D721Med (cell line): Measurements from ENCODE around the gene INHA.
A peak's percentile ranks its signal among the peaks of the same experiment; 100 is the strongest.

ENCODE experiments used
- DNase-seq: peaks from one replicate; pipeline ENCODE4 v3.0.0; 2011; ENCODE audit warnings: low spot score; ENCODE audit not compliant: insufficient read length
- FAIRE-seq: peaks from 2 replicates; lab custom pipeline; 2011; peaks lifted over from hg19 to GRCh38; lab: Jason Lieb, UNC
- CTCF ChIP-seq: IDR thresholded peaks from 2 replicates; pipeline ENCODE4 v1.5.1; 2012; ENCODE audit warnings: mild to moderate bottlenecking, control low read depth; ENCODE audit not compliant: insufficient read depth; ENCODE audit errors: missing control alignments

The INHA gene

GRCh38 chr2:219572237-219573001, at the start of gene INHA:
Gene INHA (plus strand): TSS chr2:219572310. CDS start chr2:219572375, 65 bp downstream.
- TF ChIP-seq CTCF, result no peak
- DNase-seq (no peak), FAIRE-seq (no peak)

GRCh38 chr2:219523031-219523671, 49.0 kb upstream of the INHA start:
- DNase-seq, result no peak
- no peak for FAIRE-seq
- no peak for TF ChIP-seq CTCF

- TF ChIP-seq CTCF, result no peak
- DNase-seq, result no peak
- FAIRE-seq, result no peak
These were observed 47.3 kb upstream of the INHA start for GRCh38 chr2:219524817-219525216.

- FAIRE-seq (no peak), DNase-seq (peak; percentile 85)
- no peak for TF ChIP-seq CTCF
These were observed 46.4 kb upstream of the INHA start for GRCh38 chr2:219525533-219526232.

GRCh38 chr2:219526320-219527075, 45.6 kb upstream of the INHA start:
- TF ChIP-seq CTCF, result no peak
- DNase-seq, result no peak
- no peak for FAIRE-seq

- DNase-seq (no peak), FAIRE-seq (no peak)
- no peak for TF ChIP-seq CTCF
These were observed 45.1 kb upstream of the INHA start for GRCh38 chr2:219527076-219527394.
